IPS DF 6.9 (cell line): ENCODE results near the gene KRTAP1-5.

Experiments
- DNase-seq: peaks from one replicate; pipeline ENCODE4 v3.0.0-alpha.2; 2013; ENCODE audit warnings: low read depth, low spot score
- H3K27ac ChIP-seq: one replicate; pipeline ENCODE4 v1.5.1; 2013; ENCODE audit warnings: low read length, control low read depth
- H3K27me3 ChIP-seq: 2 replicates; pipeline ENCODE4 v1.6.1; 2013; ENCODE audit warnings: mild to moderate bottlenecking, low read length; ENCODE audit not compliant: control insufficient read depth, insufficient read depth
- H3K36me3 ChIP-seq: 2 replicates; pipeline ENCODE4 v1.6.1; 2013; ENCODE audit warnings: low read length; ENCODE audit not compliant: control insufficient read depth, insufficient read depth
- H3K4me1 ChIP-seq: 2 replicates; pipeline ENCODE4 v1.6.1; 2013; ENCODE audit warnings: low read length; ENCODE audit not compliant: control insufficient read depth, insufficient read depth
- H3K4me3 ChIP-seq: 2 replicates; pipeline ENCODE4 v1.5.1; 2013; ENCODE audit warnings: mild to moderate bottlenecking, low read length
- H3K9me3 ChIP-seq: 2 replicates; pipeline ENCODE4 v1.6.1; 2013; ENCODE audit warnings: low read length, inconsistent platforms; ENCODE audit not compliant: control insufficient read depth, insufficient read depth
- WGBS: extraction: QIAGEN DNeasy Blood & Tissue Kit; methylation state at CpG from one replicate; pipeline ENCODE4 v1.1.7; 2013; ENCODE audit warnings: mixed read lengths, missing lambda C conversion rate; ENCODE audit not compliant: insufficient read length, insufficient coverage; 5-methylcytosine and 5-hydroxymethylcytosine counted together

Gene KRTAP1-5

DNA sequence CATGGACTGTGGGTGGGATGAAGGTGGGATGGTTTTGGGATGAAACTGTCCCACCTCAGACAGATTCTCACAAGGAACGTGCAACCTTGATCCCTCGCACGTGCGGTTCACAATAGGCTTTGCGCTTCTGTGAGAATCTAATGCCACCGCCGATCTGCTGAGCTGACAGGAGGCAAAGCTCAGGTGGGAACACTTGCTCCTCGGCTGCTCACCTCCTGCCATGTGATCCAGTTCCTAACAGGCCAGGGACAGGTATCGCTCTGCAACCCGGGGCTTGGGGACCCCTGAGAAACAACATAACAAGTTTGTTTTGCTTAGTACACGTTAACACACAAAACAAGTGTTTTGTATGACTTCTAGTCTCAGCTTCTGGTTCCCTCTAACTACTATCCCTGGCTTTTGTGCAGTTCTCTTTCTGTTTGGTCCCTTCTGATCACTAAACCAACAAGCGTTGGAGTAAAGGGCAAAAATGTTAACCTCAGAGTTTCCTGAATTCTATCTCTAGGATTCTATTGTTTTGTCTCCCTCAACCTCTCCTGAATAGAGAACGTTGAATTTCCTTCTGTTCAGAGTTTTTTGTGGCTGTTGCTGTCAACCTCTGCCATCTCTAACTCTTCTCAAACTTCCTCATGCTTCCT, 10.3 kb downstream of the KRTAP1-5 start:
- Histone ChIP-seq H3K27ac (no peak overlapping the region), H3K4me1 (no peaks in the 10 kb centered on the region; the same call in 1 of the 2 replicates), H3K9me3 (no peaks in the 10 kb centered on the region), H3K4me3 (no peak overlapping the region), H3K36me3 (no peaks in the 10 kb centered on the region), H3K27me3 (no peaks in the 10 kb centered on the region)
- WGBS, result no CpG with 5 or more reads among the region's 13 CpGs
- DNase-seq, result no peak

DNA sequence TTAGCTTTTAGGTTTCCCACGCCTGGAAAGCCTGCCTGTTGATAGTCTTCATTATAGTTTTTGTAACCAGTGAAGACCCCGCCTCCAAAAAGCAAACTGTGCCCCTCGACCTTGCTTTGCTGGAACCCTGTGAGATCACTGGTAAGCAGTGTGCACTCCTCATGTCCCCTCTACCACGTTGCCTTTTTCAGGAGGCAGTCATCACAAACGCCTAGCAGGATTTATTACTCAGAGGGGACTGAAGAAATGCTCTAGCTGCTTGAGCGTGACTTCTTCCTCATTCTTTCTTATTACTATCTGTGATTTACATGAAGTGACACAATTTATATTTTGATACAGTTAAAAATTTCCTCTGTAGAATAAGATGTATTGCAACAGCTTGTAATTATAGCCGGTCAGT, 11.6 kb downstream of the KRTAP1-5 start:
- H3K27me3 ChIP-seq, result no peaks in the 10 kb centered on the region
- H3K4me3 ChIP-seq, result no peak overlapping the region
- DNase-seq, result no peak
- no peak overlapping the region for H3K27ac ChIP-seq
- no peaks in the 10 kb centered on the region for H3K36me3 ChIP-seq
- no CpG with 5 or more reads among the region's 7 CpGs for WGBS
- no peaks in the 10 kb centered on the region for H3K9me3 ChIP-seq
- H3K4me1 ChIP-seq, result no peaks in the 10 kb centered on the region; the same call in 1 of the 2 replicates

DNA sequence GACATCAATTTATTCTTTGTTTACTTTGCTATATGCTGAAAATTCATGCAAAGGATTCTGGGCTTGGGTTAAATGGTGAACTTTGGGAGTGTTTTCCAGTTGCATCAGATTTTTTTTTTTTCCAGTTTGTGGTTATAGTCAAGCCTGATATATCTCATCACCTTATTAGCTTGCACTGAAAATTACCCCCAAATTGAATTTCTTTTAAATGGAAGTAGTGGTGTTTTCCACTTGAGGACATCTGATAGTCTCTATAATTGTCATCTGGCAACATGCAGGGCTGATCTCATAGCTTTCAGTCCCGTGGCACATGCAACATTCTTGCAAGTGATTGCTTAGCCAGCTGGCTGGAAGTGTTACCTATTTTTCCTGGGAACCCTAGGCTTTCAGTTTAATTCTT, 13.4 kb downstream of the KRTAP1-5 start:
- H3K27me3 ChIP-seq, result no peaks in the 10 kb centered on the region
- H3K36me3 ChIP-seq, result no peaks in the 10 kb centered on the region
- no peaks in the 10 kb centered on the region for H3K9me3 ChIP-seq
- peaks cover 4% of the 10 kb centered on the region for H3K4me1 ChIP-seq
- no peak overlapping the region for H3K27ac ChIP-seq
- DNase-seq, result no peak
- no CpG with 5 or more reads among the region's 1 CpG for WGBS
- H3K4me3 ChIP-seq, result no peak overlapping the region

DNA sequence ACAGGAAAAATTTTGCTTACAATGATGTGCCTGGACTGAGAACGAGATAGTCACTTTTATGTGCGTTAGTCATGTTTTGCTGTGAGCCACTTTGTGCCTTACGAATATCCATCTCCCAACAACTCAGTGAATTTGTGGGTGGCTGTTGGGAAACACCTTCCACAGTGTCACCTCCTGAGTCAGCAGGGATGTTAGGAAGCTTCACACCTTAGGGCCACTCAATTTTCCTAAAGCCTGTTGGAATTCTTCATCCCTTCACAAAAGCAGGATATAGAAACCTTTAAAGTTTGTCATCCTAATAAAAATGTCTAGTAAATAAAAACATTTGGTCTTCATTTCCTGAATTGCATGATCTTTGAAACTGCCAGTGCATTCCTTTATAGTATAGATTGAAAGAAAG, 13.8 kb downstream of the KRTAP1-5 start:
- H3K27me3 ChIP-seq, result no peaks in the 10 kb centered on the region
- H3K9me3 ChIP-seq, result no peaks in the 10 kb centered on the region
- peaks cover 6% of the 10 kb centered on the region for H3K4me1 ChIP-seq
- WGBS, result no CpG with 5 or more reads among the region's 3 CpGs
- no peak for DNase-seq
- no peak overlapping the region for H3K4me3 ChIP-seq
- no peaks in the 10 kb centered on the region for H3K36me3 ChIP-seq
- H3K27ac ChIP-seq, result no peak overlapping the region

DNA sequence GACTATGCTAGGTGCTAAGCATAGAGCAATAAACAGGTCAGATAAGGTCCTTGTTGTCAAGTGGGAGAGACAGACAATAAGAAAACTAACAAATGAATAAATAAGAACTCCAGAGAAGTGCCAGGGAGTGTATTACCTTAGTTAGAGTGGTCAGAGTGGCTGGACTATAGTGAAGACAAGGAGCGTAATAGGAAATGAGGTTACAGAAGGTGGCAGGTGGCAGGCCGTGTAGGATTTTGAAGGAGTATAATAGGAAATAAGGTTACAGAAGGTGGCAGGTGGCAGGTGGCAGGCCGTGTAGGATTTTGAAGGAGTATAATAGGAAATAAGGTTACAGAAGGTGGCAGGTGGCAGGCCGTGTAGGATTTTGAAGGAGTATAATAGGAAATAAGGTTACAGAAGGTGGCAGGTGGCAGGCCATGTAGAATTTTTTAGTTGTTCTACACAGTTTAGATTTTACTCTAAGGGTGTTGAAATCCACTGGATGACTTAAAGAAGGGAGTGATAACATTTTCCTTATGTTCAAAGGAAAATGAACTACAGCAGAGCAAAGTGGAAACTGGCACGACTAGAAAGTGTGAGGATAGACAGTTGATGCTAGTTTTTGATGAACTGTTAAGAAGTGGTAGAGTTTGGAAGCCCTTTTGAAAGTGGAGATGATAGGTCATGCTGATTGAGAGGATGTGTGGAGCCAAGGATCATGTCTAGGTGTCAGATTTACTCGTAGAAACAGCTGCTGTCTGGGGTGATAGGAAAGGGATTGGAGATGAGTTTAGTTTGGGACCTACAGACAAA, 14.5 kb downstream of the KRTAP1-5 start:
- Histone ChIP-seq H3K27ac (no peak overlapping the region), H3K4me1 (peaks cover 6% of the 10 kb centered on the region), H3K4me3 (no peak overlapping the region), H3K9me3 (no peaks in the 10 kb centered on the region), H3K36me3 (no peaks in the 10 kb centered on the region), H3K27me3 (no peaks in the 10 kb centered on the region)
- DNase-seq, result no peak
- WGBS, result 100% methylated on average over 1 of the region's 6 CpGs

DNA sequence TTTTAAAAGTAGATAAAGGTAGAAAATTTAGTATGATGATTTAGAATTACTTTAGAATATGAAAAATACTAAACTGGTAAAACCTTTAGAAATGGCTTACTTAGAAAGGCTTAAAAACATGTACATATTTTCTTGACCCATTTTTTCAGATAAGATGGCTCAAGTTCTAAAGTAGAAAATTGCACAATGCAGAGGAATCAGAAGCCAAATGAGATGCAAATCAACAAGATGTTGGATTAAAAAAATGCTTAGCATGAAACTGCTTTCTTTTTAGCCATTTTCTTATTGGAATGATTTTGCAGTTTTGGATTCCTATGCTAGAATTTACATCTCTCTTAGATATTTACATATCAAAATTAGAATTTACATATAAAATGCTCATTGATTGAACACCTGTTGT, 16.6 kb downstream of the KRTAP1-5 start:
- no peaks in the 10 kb centered on the region for H3K27me3 ChIP-seq
- no peak for DNase-seq
- H3K9me3 ChIP-seq, result no peaks in the 10 kb centered on the region
- H3K36me3 ChIP-seq, result no peaks in the 10 kb centered on the region
- H3K4me3 ChIP-seq, result no peak overlapping the region
- no peak overlapping the region for H3K27ac ChIP-seq
- peaks cover 6% of the 10 kb centered on the region for H3K4me1 ChIP-seq

DNA sequence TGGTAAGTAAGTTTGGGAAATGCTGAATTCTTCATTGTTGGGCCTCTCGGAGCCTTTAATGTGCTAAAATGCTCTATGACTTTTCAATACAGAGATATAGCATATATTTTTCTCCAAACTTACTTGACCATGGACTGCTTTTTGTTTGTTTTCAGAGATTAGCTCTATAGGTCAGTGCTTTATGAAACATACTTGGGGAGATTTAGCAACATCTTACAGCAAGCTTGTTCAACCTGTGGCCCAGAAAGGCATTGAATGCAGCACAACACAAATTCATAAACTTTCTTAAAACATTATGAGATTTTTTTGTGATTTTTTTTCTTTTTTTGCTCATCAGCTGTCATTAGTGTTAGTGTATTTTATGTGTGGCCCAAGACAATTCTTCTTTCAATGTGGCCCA, 17.1 kb downstream of the KRTAP1-5 start:
- no peak overlapping the region for H3K27ac ChIP-seq
- no CpG with 5 or more reads among the region's 1 CpG for WGBS
- H3K4me1 ChIP-seq, result peaks cover 6% of the 10 kb centered on the region
- no peak for DNase-seq
- no peaks in the 10 kb centered on the region for H3K27me3 ChIP-seq
- H3K36me3 ChIP-seq, result no peaks in the 10 kb centered on the region
- no peaks in the 10 kb centered on the region for H3K9me3 ChIP-seq
- no peak overlapping the region for H3K4me3 ChIP-seq

DNA sequence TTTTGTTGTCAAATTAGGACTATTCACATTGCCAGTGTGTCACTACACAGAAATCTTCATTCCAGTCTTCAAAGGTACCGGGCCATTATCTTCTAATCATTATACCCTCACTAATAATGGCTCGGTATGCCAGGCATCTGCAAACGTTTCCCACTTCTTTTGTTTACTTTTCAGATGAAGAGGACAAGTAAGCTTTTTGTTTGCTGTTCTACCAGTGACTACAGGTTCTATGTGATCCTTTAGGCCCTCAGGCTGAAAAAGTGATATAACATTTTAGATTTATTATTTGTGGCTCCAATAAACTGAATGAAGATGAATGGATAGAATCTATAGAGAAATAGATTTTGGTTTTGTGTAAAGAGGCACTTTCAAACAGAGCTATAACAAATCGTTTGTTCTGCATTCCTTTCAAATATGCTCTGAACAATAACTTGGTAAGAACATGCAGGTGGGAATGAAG, 17.7 kb downstream of the KRTAP1-5 start:
- Histone ChIP-seq H3K9me3 (no peaks in the 10 kb centered on the region), H3K27me3 (no peaks in the 10 kb centered on the region), H3K4me3 (no peak overlapping the region), H3K27ac (no peak overlapping the region), H3K36me3 (no peaks in the 10 kb centered on the region), H3K4me1 (peaks cover 6% of the 10 kb centered on the region)
- no CpG with 5 or more reads among the region's 4 CpGs for WGBS
- DNase-seq, result no peak

DNA sequence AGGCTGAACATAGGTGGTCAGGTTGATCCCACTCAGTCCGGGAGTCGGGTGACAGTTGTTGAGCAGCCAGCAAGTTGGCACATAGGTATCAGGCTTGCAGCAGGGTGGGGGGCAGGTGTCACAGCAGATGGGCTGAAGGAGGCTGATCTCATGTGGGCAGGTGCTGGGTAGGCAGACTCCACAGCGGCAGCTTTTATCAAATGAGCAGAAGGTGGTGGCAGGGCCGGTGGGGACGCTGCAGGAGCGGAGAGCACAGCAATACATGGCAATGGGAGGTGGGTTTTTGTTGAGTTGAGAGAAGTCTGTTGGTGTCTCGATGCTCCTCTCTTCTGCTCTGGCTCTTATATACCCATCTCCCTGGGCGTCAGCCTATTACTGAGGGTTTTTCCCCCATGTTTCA, 18.2 kb downstream of the KRTAP1-5 start, which contains the start of gene KRTAP3-1:
TSS of gene KRTAP3-1 (minus strand) at position 318 of the 400 bp plus-strand sequence. CDS start at position 264, 54 bp downstream.
- Histone ChIP-seq H3K4me1 (peaks cover 6% of the 10 kb centered on the region), H3K4me3 (no peak within 1 kb of the TSS), H3K27me3 (no peaks in the 10 kb centered on the region), H3K9me3 (no peaks in the 10 kb centered on the region), H3K36me3 (no peaks in the 10 kb centered on the region), H3K27ac (no peak within 1 kb of the TSS)
- no peak for DNase-seq
- WGBS, result no CpG with 5 or more reads among the region's 8 CpGs

DNA sequence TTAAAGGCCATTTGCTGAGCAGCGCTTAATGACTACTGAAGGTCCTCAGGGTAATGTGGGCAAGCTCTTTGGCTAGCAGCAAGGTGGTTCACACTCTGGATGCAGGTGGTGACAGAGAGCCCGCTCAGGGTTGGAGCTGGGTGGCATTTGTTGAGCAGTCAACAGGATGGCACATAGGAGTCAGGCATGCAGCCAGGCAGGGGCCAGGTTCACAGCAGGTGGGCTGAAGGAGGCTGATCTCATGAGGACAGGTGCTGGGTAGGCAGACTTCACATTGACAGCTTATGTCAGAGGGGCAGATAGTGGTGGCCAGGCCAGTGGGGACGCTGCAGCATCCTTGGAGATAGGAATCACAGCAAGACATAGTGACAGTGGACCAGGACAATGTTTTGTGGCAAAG, 22.6 kb downstream of the KRTAP1-5 start:
- Histone ChIP-seq H3K4me3 (no peak overlapping the region), H3K27me3 (no peaks in the 10 kb centered on the region), H3K36me3 (no peaks in the 10 kb centered on the region), H3K9me3 (no peaks in the 10 kb centered on the region), H3K4me1 (peaks cover 3% of the 10 kb centered on the region), H3K27ac (no peak overlapping the region)
- DNase-seq, result no peak
- WGBS, result no CpG with 5 or more reads among the region's 3 CpGs
